GM19463 (cell line): Measurements from ENCODE around the gene FANCC.

ENCODE experiments used
- ATAC-seq: cut with Tn5 transposase; IDR thresholded peaks from one replicate; pipeline ENCODE4 v1.9.1; 2021; ENCODE audit warnings: mild to moderate bottlenecking, moderate library complexity; ENCODE audit not compliant: unreplicated experiment

FANCC gene

GRCh38 chr9:95155220-95155619 is 162.3 kb downstream of the FANCC start:
- ATAC-seq: no peak

GRCh38 chr9:95150903-95151302 is 166.6 kb downstream of the FANCC start:
- ATAC-seq: no peak

GRCh38 chr9:95148208-95148520 is 169.3 kb downstream of the FANCC start:
- ATAC-seq: no peak

- ATAC-seq: no peak
Measured at GRCh38 chr9:95147452-95148207, 169.9 kb downstream of the FANCC start.

- no peak for ATAC-seq
Measured at GRCh38 chr9:95143591-95144561, 173.6 kb downstream of the FANCC start.

- ATAC-seq: no peak
Measured at GRCh38 chr9:95142728-95143127, 174.8 kb downstream of the FANCC start.

- no peak for ATAC-seq
Measured at GRCh38 chr9:95142315-95142714, 175.2 kb downstream of the FANCC start.

- no peak for ATAC-seq
Measured at GRCh38 chr9:95140821-95141220, 176.7 kb downstream of the FANCC start.

GRCh38 chr9:95139126-95139525 is 178.4 kb downstream of the FANCC start:
- no peak for ATAC-seq

GRCh38 chr9:95138474-95138873 is 179.0 kb downstream of the FANCC start:
- ATAC-seq: no peak

GRCh38 chr9:95137587-95138145 is 179.8 kb downstream of the FANCC start:
- no peak for ATAC-seq

- no peak for ATAC-seq
Measured at GRCh38 chr9:95135756-95136155, 181.8 kb downstream of the FANCC start.

GRCh38 chr9:95134457-95134881 is 183.0 kb downstream of the FANCC start:
- no peak for ATAC-seq

GRCh38 chr9:95133325-95133705 is 184.2 kb downstream of the FANCC start:
- no peak for ATAC-seq

- ATAC-seq: no peak
Measured at GRCh38 chr9:95132366-95133324, 184.9 kb downstream of the FANCC start.

GRCh38 chr9:95131023-95131943 is 186.2 kb downstream of the FANCC start:
- ATAC-seq: no peak

- ATAC-seq: no peak
Measured at GRCh38 chr9:95130484-95130883, 187.0 kb downstream of the FANCC start.

GRCh38 chr9:95129476-95130291 is 187.8 kb downstream of the FANCC start:
- no peak for ATAC-seq

GRCh38 chr9:95128177-95128524 is 189.4 kb downstream of the FANCC start:
- no peak for ATAC-seq
